ENCODE measurements around the gene HRC.

HRC gene

GRCh38 chr19:49113762-49114629 is 41.2 kb downstream of the HRC start, which contains the start of gene LIN7B:
TSS of gene LIN7B (plus strand) at chr19:49114370. CDS start at chr19:49114405, 35 bp downstream.
- DNase-seq: peak; percentile 77

- no peak for DNase-seq
Observed at GRCh38 chr19:49111218-49111998, 43.8 kb downstream of the HRC start.

- no peak for DNase-seq
Observed at GRCh38 chr19:49110567-49110966, 44.6 kb downstream of the HRC start.

GRCh38 chr19:49109569-49110233 is 45.5 kb downstream of the HRC start:
- no peak for DNase-seq

- no peak for DNase-seq
Observed at GRCh38 chr19:49109051-49109450, 46.1 kb downstream of the HRC start.

GRCh38 chr19:49107625-49108459 is 47.4 kb downstream of the HRC start:
- no peak for DNase-seq

- DNase-seq: peak; percentile 67
Observed at GRCh38 chr19:49106648-49107135, 48.5 kb downstream of the HRC start.

GRCh38 chr19:49104229-49104864 is 50.8 kb downstream of the HRC start:
- no peak for DNase-seq

GRCh38 chr19:49103331-49104085 is 51.7 kb downstream of the HRC start:
- DNase-seq: no peak

GRCh38 chr19:49102303-49102702 is 52.9 kb downstream of the HRC start:
- no peak for DNase-seq
